Memory B cell (primary cell): ENCODE results near the gene ADAM30.
"Not testable (repeated sequence)": the region's sequence is repeated elsewhere in the genome, so short reads cannot be mapped to it uniquely, and the experiment has no call there.

ENCODE experiments used
- ATAC-seq: fragments of 150-1000 bp; cut with Tn5 transposase; 2 replicates; pipeline ENCODE4 v1.10.0; 2021; ENCODE audit warnings: low read depth, mild to moderate bottlenecking, moderate library complexity
- DNase-seq, 2 donors: peaks; one replicate each; pipeline ENCODE4 v3.0.0; 2022; ENCODE audit warnings: low spot score in 2 of 2
- H3K27ac Mint-ChIP-seq: one replicate; pipeline ENCODE4 v1.8.0; 2022; ENCODE audit warnings: mild to moderate bottlenecking, moderate library complexity, mixed read lengths
- H3K27me3 Mint-ChIP-seq: one replicate; pipeline ENCODE4 v1.8.0; 2022; ENCODE audit warnings: mixed read lengths
- H3K36me3 Mint-ChIP-seq: one replicate; pipeline ENCODE4 v1.8.0; 2022; ENCODE audit warnings: mild to moderate bottlenecking, mixed read lengths
- H3K4me1 Mint-ChIP-seq: one replicate; pipeline ENCODE4 v1.8.0; 2022; ENCODE audit warnings: mixed read lengths
- H3K4me3 Mint-ChIP-seq: one replicate; pipeline ENCODE4 v1.8.0; 2022; ENCODE audit warnings: mild to moderate bottlenecking, moderate library complexity, mixed read lengths
- H3K9me3 Mint-ChIP-seq: one replicate; pipeline ENCODE4 v1.8.0; 2022; ENCODE audit warnings: mixed read lengths

The ADAM30 gene

DNA sequence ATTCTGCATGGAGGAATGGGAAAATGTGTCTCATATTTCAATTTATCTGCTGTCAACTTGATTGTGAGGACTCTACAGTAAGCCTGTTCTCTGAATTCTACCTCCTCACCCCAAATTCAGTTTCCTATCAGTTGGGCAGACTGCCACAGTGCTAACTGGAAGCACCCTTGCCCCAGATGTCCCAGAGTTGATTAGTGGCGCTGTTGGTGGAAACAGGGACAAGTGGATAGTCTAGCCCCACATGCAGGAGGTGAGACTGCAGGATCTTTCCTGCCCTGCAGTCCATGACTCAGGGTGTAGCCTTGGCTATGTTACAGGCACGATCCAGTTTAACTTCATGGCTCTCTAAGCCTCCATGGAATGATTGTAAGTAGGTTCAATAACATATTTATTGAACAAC is 22.1 kb downstream of the ADAM30 start:
- no peaks in the 10 kb centered on the region for H3K9me3 Mint-ChIP-seq
- peaks cover 15% of the 10 kb centered on the region for H3K27me3 Mint-ChIP-seq
- H3K27ac Mint-ChIP-seq: no peak overlapping the region
- no peaks in the 10 kb centered on the region for H3K4me1 Mint-ChIP-seq
- no peak for ATAC-seq
- no peak for DNase-seq
- no peak overlapping the region for H3K4me3 Mint-ChIP-seq
- no peaks in the 10 kb centered on the region for H3K36me3 Mint-ChIP-seq

DNA sequence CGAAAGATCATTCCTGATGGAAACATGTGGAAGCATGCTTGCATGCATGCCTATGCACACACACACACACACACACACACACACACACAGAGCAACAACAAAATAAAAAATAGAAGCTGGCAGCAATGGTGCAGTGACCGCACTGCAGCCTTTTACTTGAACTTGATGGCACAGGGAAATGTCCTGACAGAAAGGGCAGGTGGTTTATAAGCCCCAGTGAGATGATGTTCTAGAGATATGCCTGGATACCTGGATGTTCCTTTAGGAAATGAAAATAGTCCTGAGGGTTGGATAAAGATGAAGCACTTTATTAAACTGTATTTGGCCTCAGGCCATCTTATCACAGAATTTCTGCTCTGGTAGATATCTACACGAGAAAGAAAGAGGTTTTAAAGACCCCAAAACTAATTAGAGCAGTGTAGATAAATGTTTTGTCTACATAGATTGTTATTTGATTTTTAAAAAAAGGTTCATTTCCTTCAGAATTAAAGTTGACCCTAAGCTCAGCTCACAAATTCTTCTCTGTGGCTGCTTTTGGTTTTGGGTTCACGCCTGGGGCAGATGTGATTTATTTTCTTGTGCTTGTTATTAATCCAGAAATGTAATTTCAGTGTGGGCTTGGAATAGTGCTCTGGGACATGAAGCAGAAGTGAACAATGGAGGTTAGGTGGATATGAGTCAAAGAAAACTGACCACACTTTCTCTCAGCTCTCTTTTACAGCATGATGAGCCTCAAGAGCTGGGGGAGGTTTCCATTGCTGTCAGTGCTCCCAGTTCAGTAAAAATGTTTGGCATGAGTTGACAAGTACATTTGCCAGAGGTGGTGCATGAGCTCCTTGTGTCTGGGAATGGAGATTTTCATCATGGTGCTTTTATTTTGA is 22.9 kb downstream of the ADAM30 start:
- no peaks in the 10 kb centered on the region for H3K4me1 Mint-ChIP-seq
- no peak for DNase-seq

DNA sequence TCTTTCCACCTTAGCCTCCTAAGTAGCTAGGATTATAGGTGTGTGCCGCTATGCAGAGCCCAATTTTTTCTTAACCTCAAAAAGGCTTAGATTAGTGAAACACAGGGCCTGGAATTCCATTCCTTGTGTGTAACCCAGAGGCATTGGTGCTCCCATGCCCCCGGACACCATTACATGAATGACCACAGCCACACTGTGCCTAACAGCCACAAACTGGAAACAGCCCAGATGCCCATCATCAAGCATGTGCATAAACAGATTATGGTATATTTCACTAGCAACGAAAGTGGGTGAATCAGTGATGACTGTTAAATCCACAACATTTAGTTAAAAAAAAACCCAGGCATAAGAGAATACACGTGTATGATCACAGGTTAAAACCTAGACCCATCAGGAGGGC is 24.4 kb downstream of the ADAM30 start:
- Mint-ChIP-seq H3K9me3 (no peaks in the 10 kb centered on the region), H3K36me3 (no peaks in the 10 kb centered on the region), H3K4me1 (no peaks in the 10 kb centered on the region), H3K4me3 (no peak overlapping the region), H3K27me3 (peaks cover 12% of the 10 kb centered on the region), H3K27ac (no peak overlapping the region)
- ATAC-seq: no peak
- DNase-seq: no peak

More for the DNA sequence above, 22.9 kb downstream of the ADAM30 start:
- Mint-ChIP-seq H3K36me3 (no peaks in the 10 kb centered on the region), H3K27me3 (peaks cover 12% of the 10 kb centered on the region), H3K27ac (no peak overlapping the region), H3K9me3 (no peaks in the 10 kb centered on the region), H3K4me3 (no peak overlapping the region)
- no peak for ATAC-seq

DNA sequence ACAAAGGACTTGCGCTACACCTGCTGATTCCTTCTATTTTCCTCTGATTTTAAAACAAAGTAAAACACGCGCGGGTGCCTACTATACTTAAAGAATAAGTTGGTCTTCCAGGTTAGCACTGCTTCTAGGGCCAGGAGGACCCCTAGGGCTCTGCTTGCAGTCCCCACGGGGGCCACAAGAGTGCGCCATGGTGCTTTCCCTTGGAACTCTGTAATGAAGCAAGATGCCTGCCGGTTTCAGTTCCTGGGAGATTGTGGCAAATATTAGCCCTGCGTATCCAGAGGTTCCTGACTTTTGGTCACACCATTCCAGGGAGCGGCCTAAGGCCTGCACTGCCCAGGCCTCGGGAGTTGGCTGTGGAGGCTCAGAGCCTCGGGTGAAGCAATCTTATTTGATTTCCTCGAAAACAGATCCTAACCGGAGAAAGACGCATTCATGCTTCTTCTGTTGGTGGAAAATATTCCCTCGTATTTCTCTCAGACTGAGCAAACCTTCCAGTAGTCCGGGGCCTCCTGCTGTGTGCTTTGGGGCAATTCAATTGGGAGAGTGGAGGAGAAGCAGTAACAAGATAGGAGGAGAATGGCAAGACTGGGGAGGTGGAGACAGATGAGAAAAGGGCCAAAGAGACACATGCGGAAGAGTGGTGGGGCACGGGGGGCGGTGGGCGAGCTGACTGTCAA is 25.3 kb downstream of the ADAM30 start:
- Mint-ChIP-seq H3K27me3 (peaks cover 12% of the 10 kb centered on the region), H3K27ac (no peak overlapping the region), H3K9me3 (no peaks in the 10 kb centered on the region), H3K4me3 (no peak overlapping the region), H3K36me3 (no peaks in the 10 kb centered on the region), H3K4me1 (no peaks in the 10 kb centered on the region)
- peak; percentile 63 for ATAC-seq
- DNase-seq: peak; percentile 62 to 75

DNA sequence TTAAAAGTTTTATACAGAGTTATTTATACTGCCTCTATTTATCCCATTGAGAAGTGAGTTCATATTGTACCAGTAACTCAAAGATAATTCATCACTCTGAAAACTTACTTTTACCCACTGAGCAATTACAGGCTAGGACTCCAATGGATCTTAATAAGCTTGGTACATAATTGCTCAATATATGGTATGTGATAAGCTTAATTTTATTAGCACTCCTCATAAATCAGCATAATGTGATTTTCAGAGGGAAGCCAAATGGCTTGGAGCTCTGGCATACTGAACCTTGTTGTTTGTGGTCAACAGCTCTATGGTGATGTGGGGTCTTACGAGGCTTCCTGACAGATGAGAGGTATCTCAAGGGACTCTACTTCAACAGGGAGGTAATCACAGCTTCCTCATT is 26.3 kb downstream of the ADAM30 start:
- Mint-ChIP-seq H3K9me3 (no peaks in the 10 kb centered on the region), H3K36me3 (no peaks in the 10 kb centered on the region), H3K4me3 (no peak overlapping the region), H3K27me3 (peaks cover 12% of the 10 kb centered on the region), H3K4me1 (no peaks in the 10 kb centered on the region), H3K27ac (no peak overlapping the region)
- DNase-seq: no peak
- no peak for ATAC-seq

DNA sequence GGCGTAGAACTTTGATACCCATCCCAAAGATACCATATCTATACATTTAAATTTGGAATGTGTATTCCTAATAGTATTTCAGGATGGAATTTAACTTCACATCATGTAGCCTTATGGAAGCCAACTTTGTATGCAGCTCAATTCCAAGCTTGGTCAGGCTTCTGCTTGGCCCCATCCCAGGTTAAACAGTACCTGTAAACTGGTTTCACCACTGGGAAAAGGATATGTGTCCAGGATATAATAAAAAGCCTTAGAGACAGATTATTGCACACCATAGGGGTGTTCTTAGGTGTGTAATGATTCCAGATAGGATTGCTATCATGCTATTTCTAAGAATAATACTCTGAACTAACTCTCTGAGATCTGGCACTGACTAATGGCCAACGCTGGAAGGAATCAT is 28.1 kb downstream of the ADAM30 start:
- no peaks in the 10 kb centered on the region for H3K9me3 Mint-ChIP-seq
- no peak overlapping the region for H3K4me3 Mint-ChIP-seq
- H3K36me3 Mint-ChIP-seq: no peaks in the 10 kb centered on the region
- DNase-seq: no peak
- no peak for ATAC-seq
- peaks cover 10% of the 10 kb centered on the region for H3K27me3 Mint-ChIP-seq
- H3K27ac Mint-ChIP-seq: no peak overlapping the region
- H3K4me1 Mint-ChIP-seq: no peaks in the 10 kb centered on the region

DNA sequence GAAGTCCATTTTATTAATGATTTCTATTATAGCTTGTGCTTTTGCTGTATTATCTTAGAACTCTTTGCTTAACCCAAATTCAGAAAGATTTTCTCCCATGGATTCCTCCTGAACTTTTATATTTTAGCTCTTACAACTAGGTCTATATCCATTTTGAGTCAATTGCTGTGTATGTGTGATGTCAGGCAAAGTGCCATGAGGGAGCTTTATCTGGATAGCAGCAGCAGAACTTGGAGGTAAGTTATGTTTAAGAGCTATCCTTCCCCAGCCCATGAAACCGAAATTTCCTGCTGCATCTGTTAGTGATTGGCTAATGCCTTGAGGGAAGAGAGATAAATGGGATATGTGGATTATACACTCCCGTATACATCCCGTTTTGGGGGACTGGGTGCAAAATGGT is 29.9 kb downstream of the ADAM30 start:
- no peak for DNase-seq
- no peaks in the 10 kb centered on the region for H3K36me3 Mint-ChIP-seq
- no peak for ATAC-seq
- H3K9me3 Mint-ChIP-seq: no peaks in the 10 kb centered on the region
- H3K27ac Mint-ChIP-seq: no peak overlapping the region
- H3K4me3 Mint-ChIP-seq: no peak overlapping the region
- H3K27me3 Mint-ChIP-seq: peaks cover 7% of the 10 kb centered on the region
- no peaks in the 10 kb centered on the region for H3K4me1 Mint-ChIP-seq

DNA sequence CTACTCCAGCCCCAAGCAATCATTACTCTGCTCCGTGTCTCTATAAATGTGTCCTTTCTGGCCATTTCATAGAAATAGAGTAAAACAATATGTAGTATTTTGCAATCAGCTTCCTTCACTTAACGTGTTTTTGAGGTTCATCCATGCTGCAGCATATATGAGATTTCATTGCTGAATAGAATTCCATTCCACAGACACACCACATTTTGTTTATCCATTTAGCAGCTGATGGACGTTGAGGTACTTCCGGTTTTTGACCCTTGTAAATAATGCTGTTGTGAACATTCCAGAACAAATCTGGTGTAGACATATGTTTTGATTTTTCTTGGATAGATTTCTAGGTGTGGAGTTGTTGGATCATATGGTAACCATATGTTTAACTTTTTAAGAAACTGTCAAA is 30.7 kb downstream of the ADAM30 start:
- no peaks in the 10 kb centered on the region for H3K4me1 Mint-ChIP-seq
- H3K27ac Mint-ChIP-seq: no peak overlapping the region
- no peaks in the 10 kb centered on the region for H3K36me3 Mint-ChIP-seq
- H3K9me3 Mint-ChIP-seq: no peaks in the 10 kb centered on the region
- no peak overlapping the region for H3K4me3 Mint-ChIP-seq
- DNase-seq (no peak), ATAC-seq (no peak)
- peaks cover 6% of the 10 kb centered on the region for H3K27me3 Mint-ChIP-seq

DNA sequence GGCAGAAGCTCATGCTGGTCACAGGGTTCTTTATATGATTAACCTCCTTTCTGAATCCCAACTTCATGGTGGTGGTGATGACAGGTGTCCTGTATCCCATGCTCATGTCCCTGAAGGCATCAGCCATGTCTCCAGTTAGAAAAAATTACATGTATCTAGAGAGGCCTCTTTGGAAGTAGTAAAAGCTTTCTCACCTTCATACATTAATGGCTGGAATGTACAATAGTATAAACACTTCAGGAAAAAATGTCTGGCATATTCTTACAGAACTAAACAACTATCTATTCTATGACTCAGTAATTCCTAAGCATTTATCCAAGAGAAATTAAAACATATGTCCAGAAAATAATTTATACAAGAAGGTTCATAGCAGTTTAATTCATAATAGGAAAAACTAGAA is 34.0 kb downstream of the ADAM30 start:
- no peak for DNase-seq
- Mint-ChIP-seq H3K4me3 (no peak overlapping the region), H3K36me3 (no peaks in the 10 kb centered on the region), H3K9me3 (no peaks in the 10 kb centered on the region), H3K27ac (no peak overlapping the region), H3K4me1 (no peaks in the 10 kb centered on the region), H3K27me3 (peaks cover 14% of the 10 kb centered on the region)
- no peak for ATAC-seq

DNA sequence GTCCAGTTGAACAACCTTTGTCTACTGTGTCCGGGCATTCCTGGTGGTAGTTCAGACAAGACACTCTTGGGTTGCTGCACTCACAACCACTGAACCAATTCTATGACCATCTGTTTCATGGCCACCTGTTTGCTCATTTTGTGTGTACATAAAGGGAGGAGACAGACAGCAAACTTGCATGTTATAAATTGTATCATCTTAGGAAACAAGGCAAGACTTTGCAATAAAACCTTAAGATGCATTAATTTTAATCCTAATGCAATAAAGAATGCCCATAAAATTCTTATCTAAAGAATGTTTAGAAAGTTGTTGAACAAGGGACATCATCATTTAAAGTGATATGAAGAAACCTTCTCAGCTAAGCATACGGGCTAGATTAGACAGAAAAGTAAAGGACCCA is 34.8 kb downstream of the ADAM30 start:
- ATAC-seq: no peak
- H3K4me3 Mint-ChIP-seq: no peak overlapping the region
- no peak overlapping the region for H3K27ac Mint-ChIP-seq
- H3K27me3 Mint-ChIP-seq: peaks cover 14% of the 10 kb centered on the region
- H3K36me3 Mint-ChIP-seq: no peaks in the 10 kb centered on the region
- no peaks in the 10 kb centered on the region for H3K4me1 Mint-ChIP-seq
- no peak for DNase-seq
- H3K9me3 Mint-ChIP-seq: no peaks in the 10 kb centered on the region

DNA sequence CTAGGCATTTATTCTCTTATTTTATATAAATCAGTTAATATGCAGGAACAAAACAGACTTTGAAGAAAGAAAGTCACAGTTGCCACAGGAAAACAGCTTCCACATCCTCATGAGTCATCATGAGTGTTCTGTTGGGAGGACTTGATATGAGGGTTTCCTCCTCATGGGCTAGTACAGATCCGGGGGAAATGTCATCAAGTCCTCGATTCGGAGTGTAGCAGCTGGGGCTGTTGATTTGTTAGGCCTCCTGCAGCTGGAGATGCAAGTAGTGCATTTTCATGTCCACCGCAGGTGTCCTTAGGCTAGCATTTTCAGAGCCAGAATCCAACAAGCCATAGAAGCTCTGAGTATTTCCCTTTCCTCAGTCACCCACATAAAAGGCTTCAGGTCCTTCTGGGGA is 36.7 kb downstream of the ADAM30 start:
- Mint-ChIP-seq H3K9me3 (no peaks in the 10 kb centered on the region), H3K27me3 (peaks cover 14% of the 10 kb centered on the region), H3K4me3 (no peak overlapping the region), H3K27ac (no peak overlapping the region), H3K36me3 (no peaks in the 10 kb centered on the region), H3K4me1 (no peaks in the 10 kb centered on the region)
- ATAC-seq: no peak
- DNase-seq: no peak

DNA sequence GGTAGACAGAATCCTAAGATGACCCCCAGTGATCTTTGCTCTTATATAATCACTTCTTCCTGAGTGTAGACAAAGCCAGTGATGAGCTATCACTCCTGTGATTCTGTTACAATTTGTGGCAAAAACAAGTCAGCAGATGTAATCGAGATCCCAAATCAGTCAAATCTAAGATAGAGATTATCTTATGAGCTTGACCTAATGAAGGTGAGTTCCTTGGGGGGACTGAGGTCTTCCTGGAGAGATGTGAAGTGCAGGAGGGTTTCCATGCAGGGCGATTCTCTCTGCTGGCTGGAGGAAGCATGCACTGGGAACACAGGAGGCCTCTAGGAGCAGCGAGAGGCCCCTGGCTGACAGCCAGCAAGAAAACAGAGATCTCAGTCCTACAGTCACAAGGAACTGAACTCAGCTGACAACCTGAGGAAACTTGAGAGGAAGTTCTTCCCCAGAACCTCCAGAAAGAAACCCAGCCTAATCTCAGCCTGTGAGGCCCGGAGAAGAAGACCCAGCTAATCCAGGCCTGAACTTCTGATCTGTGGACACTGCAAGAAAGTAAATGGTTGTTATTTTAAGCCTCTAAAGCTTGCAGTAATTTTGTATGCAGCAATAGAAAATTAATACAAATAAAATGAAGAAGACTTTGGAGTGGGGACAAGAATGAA is 37.6 kb downstream of the ADAM30 start:
- not testable (repeated sequence) for H3K27ac Mint-ChIP-seq, H3K36me3 Mint-ChIP-seq, ATAC-seq, DNase-seq, H3K4me1 Mint-ChIP-seq, H3K4me3 Mint-ChIP-seq, H3K9me3 Mint-ChIP-seq
- peaks cover 14% of the 10 kb centered on the region for H3K27me3 Mint-ChIP-seq

DNA sequence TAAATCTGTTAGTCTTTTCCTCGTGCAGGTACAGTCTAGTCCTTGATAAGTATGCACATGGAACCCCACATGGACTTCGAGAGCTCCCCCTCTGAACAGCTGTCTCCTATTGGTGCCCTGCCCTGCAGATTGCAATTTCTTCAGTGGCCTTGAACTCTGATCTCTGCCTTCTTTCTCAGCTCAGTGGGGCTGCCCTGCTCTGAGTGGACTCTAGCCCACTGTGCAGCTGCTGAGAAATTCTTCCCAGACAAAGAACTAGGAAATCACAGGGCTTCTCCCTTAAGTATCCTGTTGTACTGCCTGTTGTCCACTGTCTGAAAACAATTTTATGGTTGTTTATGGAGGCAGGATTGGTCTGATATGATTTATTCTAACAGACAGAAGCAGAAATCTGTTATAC is 38.2 kb downstream of the ADAM30 start:
- DNase-seq: no peak
- Mint-ChIP-seq H3K4me3 (no peak overlapping the region), H3K27me3 (peaks cover 14% of the 10 kb centered on the region), H3K4me1 (no peaks in the 10 kb centered on the region), H3K36me3 (no peaks in the 10 kb centered on the region), H3K9me3 (no peaks in the 10 kb centered on the region), H3K27ac (no peak overlapping the region)
- ATAC-seq: no peak

DNA sequence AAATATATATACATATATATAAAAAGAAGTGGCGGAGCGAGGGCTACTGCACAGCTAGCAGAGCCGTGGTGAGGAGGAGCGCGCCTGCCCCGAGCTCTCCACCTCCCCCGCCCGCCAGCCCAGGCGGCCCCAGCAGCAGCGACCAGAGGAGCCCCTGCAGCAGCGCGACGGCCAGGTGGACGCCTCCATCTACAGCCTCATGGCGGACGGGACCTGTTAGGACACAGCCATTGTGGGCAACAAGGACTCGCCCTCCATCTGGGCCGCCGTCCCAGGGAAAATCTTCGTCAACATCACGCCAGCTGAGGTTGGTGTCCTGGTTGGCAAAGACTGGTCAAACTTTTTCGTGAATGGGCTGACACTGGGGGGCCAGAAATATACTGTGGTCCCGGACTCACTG is 43.2 kb downstream of the ADAM30 start:
- Mint-ChIP-seq H3K27ac (no peak overlapping the region), H3K4me1 (no peaks in the 10 kb centered on the region)

More for the DNA sequence above, 43.2 kb downstream of the ADAM30 start:
- Mint-ChIP-seq H3K9me3 (no peaks in the 10 kb centered on the region), H3K36me3 (no peaks in the 10 kb centered on the region), H3K27me3 (no peaks in the 10 kb centered on the region), H3K4me3 (no peak overlapping the region)
- ATAC-seq: no peak
- no peak for DNase-seq
